ENCODE measurements around the gene SOS1. TPM values are rescaled to one million over a fixed set of nuclear protein-coding genes. Genes with fewer than 3 reads are reported as not detected.

Gene SOS1
- total RNA-seq, 2 donors from 2014 or later: 65.2 to 95.5 TPM

- no peak for DNase-seq
- peaks cover 2% of the 10 kb centered on the region for H3K36me3 Mint-ChIP-seq (ENCODE audit: low read depth)
- no peak for ATAC-seq
- peaks cover 2% of the 10 kb centered on the region for H3K4me1 Mint-ChIP-seq
- H3K27me3 Mint-ChIP-seq: peaks cover 12% of the 10 kb centered on the region
- no peak overlapping the region for H3K4me3 Mint-ChIP-seq
- no peak overlapping the region for H3K27ac Mint-ChIP-seq
- H3K9me3 ChIP-seq (ENCODE audit: control insufficient read depth, low read length, poor library complexity, severe bottlenecking): no peaks in the 10 kb centered on the region
Measured at GRCh38 chr2:38933653-38934052, 187.2 kb downstream of the SOS1 start.

DNA sequence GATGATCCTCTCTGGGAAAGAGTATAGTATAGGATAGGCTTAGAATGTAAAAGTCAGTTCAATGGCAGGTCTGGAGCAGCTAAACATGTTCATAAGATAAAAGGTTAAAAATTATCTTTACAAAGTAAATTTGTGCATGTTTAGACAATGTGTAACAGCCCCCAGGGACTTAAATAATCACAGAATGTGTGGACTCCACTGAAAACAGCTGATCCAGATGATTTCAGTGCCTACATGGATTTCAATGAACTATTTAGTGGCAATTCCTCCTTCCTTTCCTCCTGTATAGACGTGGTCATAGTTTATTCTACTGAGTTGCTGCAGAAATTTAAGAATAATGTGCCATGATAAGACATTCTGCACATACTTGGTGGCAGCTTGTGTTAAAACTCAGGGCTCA lies 188.3 kb downstream of the SOS1 start:
- peaks cover 2% of the 10 kb centered on the region for H3K36me3 Mint-ChIP-seq (ENCODE audit: low read depth)
- no peak for ATAC-seq

More for the DNA sequence above, 188.3 kb downstream of the SOS1 start:
- H3K27me3 Mint-ChIP-seq: peaks cover 12% of the 10 kb centered on the region
- no peak overlapping the region for H3K4me3 Mint-ChIP-seq
- no peak for DNase-seq
- H3K27ac Mint-ChIP-seq: no peak overlapping the region
- H3K4me1 Mint-ChIP-seq: peaks cover 2% of the 10 kb centered on the region
- no peaks in the 10 kb centered on the region for H3K9me3 ChIP-seq (ENCODE audit: control insufficient read depth, low read length, poor library complexity, severe bottlenecking)

Other genes starting within 250 kb of the SOS1 start
- 10 to 100 TPM; 13.8 to 20.0 TPM for gene DHX57, start 245.1 kb downstream of the SOS1 start, total RNA-seq
- gene MORN2, start 245.1 kb downstream of the SOS1 start, total RNA-seq: 1 to 10 TPM; 1.4 to 2.7 TPM
- not detected for gene ARHGEF33, start 231.2 kb downstream of the SOS1 start, total RNA-seq
- under 1 TPM in 1 of 2 donors, not detected in 1; 0.60 TPM for gene CDKL4, start 122.9 kb upstream of the SOS1 start, total RNA-seq

Measured in T-helper 17 cell (primary cell).